ENCODE results near the gene ZNF106. TPM values are rescaled to one million over a fixed set of nuclear protein-coding genes. Genes with fewer than 3 reads are reported as not detected.

ZNF106 gene
- total RNA-seq, 4 donors from 2014 or later = 38.6 to 50.2 (median 49.2) TPM

- H3K9me3 ChIP-seq = no peaks in the 10 kb centered on the region
- no peak for DNase-seq (ENCODE audit: low spot score in 2 of 2)
These were observed 122.8 kb downstream of the ZNF106 start for GRCh38 chr15:42368096-42368495.

GRCh38 chr15:42367041-42367440 is 123.9 kb downstream of the ZNF106 start:
- H3K9me3 ChIP-seq = no peaks in the 10 kb centered on the region
- WGBS = 71% methylated on average over 5 of the region's 5 CpGs
- H3K27ac ChIP-seq = no peak overlapping the region
- H3K27me3 ChIP-seq = no peaks in the 10 kb centered on the region
- H3K36me3 ChIP-seq = no peaks in the 10 kb centered on the region
- H3K4me1 ChIP-seq = no peaks in the 10 kb centered on the region
- H3K4me3 ChIP-seq = no peak overlapping the region
- TF ChIP-seq EP300 (IDR thresholded peaks at IDR 0.05) (no peak), POLR2AphosphoS5 (IDR thresholded peaks at IDR 0.05) (no peak), POLR2A (IDR thresholded peaks at IDR 0.05) (no peak)
- DNase-seq (ENCODE audit: low spot score in 2 of 2) = no peak

More at GRCh38 chr15:42368096-42368495, 122.8 kb downstream of the ZNF106 start:
- Histone ChIP-seq H3K4me3 (no peak overlapping the region), H3K4me1 (no peaks in the 10 kb centered on the region), H3K27me3 (no peaks in the 10 kb centered on the region), H3K27ac (no peak overlapping the region), H3K36me3 (no peaks in the 10 kb centered on the region)
- 82% methylated on average over 3 of the region's 3 CpGs for WGBS
- no peak for TF ChIP-seq POLR2AphosphoS5 (IDR thresholded peaks at IDR 0.05)
- no peak for TF ChIP-seq EP300 (IDR thresholded peaks at IDR 0.05)
- TF ChIP-seq CTCF (IDR thresholded peaks at IDR 0.05) = no peak
- no peak for TF ChIP-seq POLR2A (IDR thresholded peaks at IDR 0.05)

GRCh38 chr15:42365921-42366550 is 124.9 kb downstream of the ZNF106 start:
- Histone ChIP-seq H3K27me3 (no peaks in the 10 kb centered on the region), H3K36me3 (no peaks in the 10 kb centered on the region), H3K9me3 (no peaks in the 10 kb centered on the region), H3K27ac (no peak overlapping the region), H3K4me1 (no peaks in the 10 kb centered on the region), H3K4me3 (no peak overlapping the region)
- TF ChIP-seq POLR2A (IDR thresholded peaks at IDR 0.05) (no peak), POLR2AphosphoS5 (IDR thresholded peaks at IDR 0.05) (no peak), EP300 (IDR thresholded peaks at IDR 0.05) (no peak), CTCF (IDR thresholded peaks at IDR 0.05) (no peak)
- WGBS = 90% methylated on average over 5 of the region's 5 CpGs
- DNase-seq (ENCODE audit: low spot score in 2 of 2) = no peak

- Histone ChIP-seq H3K4me1 (no peaks in the 10 kb centered on the region), H3K4me3 (no peak overlapping the region), H3K27ac (no peak overlapping the region), H3K27me3 (no peaks in the 10 kb centered on the region), H3K36me3 (no peaks in the 10 kb centered on the region), H3K9me3 (no peaks in the 10 kb centered on the region)
- TF ChIP-seq POLR2A (IDR thresholded peaks at IDR 0.05) = no peak
- no peak for TF ChIP-seq EP300 (IDR thresholded peaks at IDR 0.05)
- TF ChIP-seq POLR2AphosphoS5 (IDR thresholded peaks at IDR 0.05) = no peak
- no peak for TF ChIP-seq CTCF (IDR thresholded peaks at IDR 0.05)
- DNase-seq (ENCODE audit: low spot score in 2 of 2) = no peak
- 44% methylated on average over 1 of the region's 1 CpG for whole genome bisulfite sequencing
These were observed 126.4 kb downstream of the ZNF106 start for GRCh38 chr15:42364529-42364928.

GRCh38 chr15:42363942-42364341 is 127.0 kb downstream of the ZNF106 start:
- no peaks in the 10 kb centered on the region for H3K36me3 ChIP-seq
- no peak overlapping the region for H3K27ac ChIP-seq
- DNase-seq (ENCODE audit: low spot score in 2 of 2) = no peak
- no peaks in the 10 kb centered on the region for H3K4me1 ChIP-seq
- H3K9me3 ChIP-seq = no peaks in the 10 kb centered on the region
- no peaks in the 10 kb centered on the region for H3K27me3 ChIP-seq
- TF ChIP-seq EP300 (IDR thresholded peaks at IDR 0.05) = no peak
- no peak for TF ChIP-seq CTCF (IDR thresholded peaks at IDR 0.05)
- no peak for TF ChIP-seq POLR2AphosphoS5 (IDR thresholded peaks at IDR 0.05)
- no peak for TF ChIP-seq POLR2A (IDR thresholded peaks at IDR 0.05)
- H3K4me3 ChIP-seq = no peak overlapping the region

GRCh38 chr15:42363487-42363886 is 127.5 kb downstream of the ZNF106 start:
- H3K27ac ChIP-seq = no peak overlapping the region
- WGBS = 87% methylated on average over 3 of the region's 3 CpGs
- no peaks in the 10 kb centered on the region for H3K9me3 ChIP-seq
- TF ChIP-seq POLR2A (IDR thresholded peaks at IDR 0.05) (no peak), POLR2AphosphoS5 (IDR thresholded peaks at IDR 0.05) (no peak), EP300 (IDR thresholded peaks at IDR 0.05) (no peak), CTCF (IDR thresholded peaks at IDR 0.05) (no peak)
- no peaks in the 10 kb centered on the region for H3K4me1 ChIP-seq
- no peaks in the 10 kb centered on the region for H3K36me3 ChIP-seq
- no peak overlapping the region for H3K4me3 ChIP-seq
- DNase-seq (ENCODE audit: low spot score in 2 of 2) = no peak
- no peaks in the 10 kb centered on the region for H3K27me3 ChIP-seq

Data from suprapubic skin (tissue), 4 donors.